Effector memory CD8-positive, alpha-beta T cell (primary cell): ENCODE results near the gene UBE2E3.
"Not testable (repeated sequence)": the region's sequence is repeated elsewhere in the genome, so short reads cannot be mapped to it uniquely, and the experiment has no call there.

Experiments
- ATAC-seq: fragments of 150-1000 bp; cut with Tn5 transposase; replicated peaks from 2 replicates; pipeline ENCODE4 v1.10.0; 2021; ENCODE audit warnings: mild to moderate bottlenecking, moderate library complexity
- DNase-seq, 3 experiments: peaks; one replicate each; pipeline ENCODE4 v3.0.0; 2021
- H3K27ac Mint-ChIP-seq, 2 donors: one replicate each; pipeline ENCODE4 v1.8.0; 2022; ENCODE audit warnings: mild to moderate bottlenecking in 2 of 2, mixed read lengths in 2 of 2, moderate library complexity in 2 of 2
- H3K27me3 Mint-ChIP-seq, 2 donors: one replicate each; pipeline ENCODE4 v1.8.0; 2022; ENCODE audit warnings: mixed read lengths in 2 of 2
- H3K36me3 Mint-ChIP-seq: one replicate; pipeline ENCODE4 v1.8.0; 2022; ENCODE audit warnings: mild to moderate bottlenecking, moderate library complexity, mixed read lengths; ENCODE audit not compliant: insufficient read depth
- H3K4me1 Mint-ChIP-seq, 2 donors: one replicate each; pipeline ENCODE4 v1.8.0; 2022; ENCODE audit warnings: low read depth in 2 of 2, mixed read lengths in 2 of 2
- H3K4me3 Mint-ChIP-seq, 2 donors: one replicate each; pipeline ENCODE4 v1.8.0; 2022; ENCODE audit warnings: mild to moderate bottlenecking in 2 of 2, mixed read lengths in 2 of 2, moderate library complexity in 2 of 2
- H3K9me3 Mint-ChIP-seq, 2 donors: one replicate each; pipeline ENCODE4 v1.8.0; 2022; ENCODE audit warnings: mixed read lengths in 2 of 2

The UBE2E3 gene

DNA sequence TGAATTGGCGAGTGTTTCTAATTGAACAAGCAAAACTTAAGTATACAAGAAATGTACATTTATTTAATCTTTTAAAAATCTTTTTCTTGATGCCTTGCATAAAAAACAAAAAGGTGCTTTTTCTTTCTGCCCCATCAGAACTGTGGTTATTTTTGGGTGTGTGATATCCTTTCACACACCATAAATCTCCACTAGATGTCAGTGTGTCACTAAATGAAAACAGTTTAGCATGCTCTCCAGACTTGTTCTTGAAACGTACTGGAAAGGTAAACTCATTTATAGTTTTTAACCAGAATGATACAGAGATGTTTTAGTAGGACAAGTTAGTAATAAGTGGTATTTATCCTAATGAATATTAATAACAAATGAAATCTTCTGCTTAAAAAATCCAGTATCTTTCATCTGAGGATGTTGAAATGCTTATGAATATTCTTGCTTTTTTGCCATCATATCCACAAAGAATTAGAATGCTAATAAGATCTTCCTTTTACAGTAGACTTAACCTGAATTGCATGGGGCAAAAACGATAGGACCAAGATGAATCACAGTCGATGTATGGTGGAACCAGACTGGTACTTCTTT is 96.8 kb downstream of the UBE2E3 start:
- no peak overlapping the region for H3K4me3 Mint-ChIP-seq
- no peaks in the 10 kb centered on the region for H3K36me3 Mint-ChIP-seq
- peaks cover 2 to 8% of the 10 kb centered on the region in 2 donors for H3K4me1 Mint-ChIP-seq
- H3K9me3 Mint-ChIP-seq = no peaks in the 10 kb centered on the region
- H3K27ac Mint-ChIP-seq = no peak overlapping the region
- peak; percentile 45 to 52 (median 51) for DNase-seq
- no peaks in the 10 kb centered on the region for H3K27me3 Mint-ChIP-seq
- ATAC-seq = peak; percentile 89

DNA sequence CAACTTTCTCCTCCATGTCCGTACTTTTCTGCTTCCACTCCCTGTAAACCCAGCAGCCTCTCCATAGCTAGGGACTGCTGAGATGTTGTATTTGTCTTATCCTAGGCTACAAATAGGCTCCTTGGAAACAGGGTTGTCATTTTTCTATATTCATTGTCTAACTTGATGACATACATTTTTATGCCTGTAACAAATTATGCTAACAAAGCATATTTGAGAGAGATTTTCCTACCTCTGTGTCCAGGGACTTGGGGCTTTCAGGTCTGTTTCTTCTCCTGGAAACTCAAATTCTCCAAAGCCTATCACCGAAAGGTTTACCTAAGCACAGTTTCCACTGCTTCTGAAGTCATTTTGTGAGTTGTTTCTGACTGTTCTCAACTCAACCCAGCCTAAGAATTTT is 102.7 kb downstream of the UBE2E3 start:
- H3K27me3 Mint-ChIP-seq = peaks cover 0 to 7% of the 10 kb centered on the region in 2 donors
- no peak overlapping the region for H3K27ac Mint-ChIP-seq
- H3K36me3 Mint-ChIP-seq = peaks cover 4% of the 10 kb centered on the region
- no peak for ATAC-seq
- H3K9me3 Mint-ChIP-seq = no peaks in the 10 kb centered on the region
- H3K4me3 Mint-ChIP-seq = no peak overlapping the region
- no peak for DNase-seq
- no peaks in the 10 kb centered on the region for H3K4me1 Mint-ChIP-seq

GRCh38 chr2:181085734-181086133 is 105.3 kb downstream of the UBE2E3 start:
- DNase-seq = no peak
- Mint-ChIP-seq H3K27me3 (peaks cover 0 to 9% of the 10 kb centered on the region in 2 donors), H3K4me3 (no peak overlapping the region), H3K36me3 (peaks cover 4% of the 10 kb centered on the region), H3K4me1 (peaks cover 0 to 5% of the 10 kb centered on the region in 2 donors), H3K9me3 (no peaks in the 10 kb centered on the region), H3K27ac (no peak overlapping the region)
- ATAC-seq = no peak

GRCh38 chr2:181091920-181092319 is 111.5 kb downstream of the UBE2E3 start:
- DNase-seq, H3K27me3 Mint-ChIP-seq, H3K36me3 Mint-ChIP-seq, ATAC-seq: not testable (repeated sequence)
- Mint-ChIP-seq H3K4me3 (peak overlapping the region; percentile 50 to 70), H3K9me3 (peaks cover 3 to 15% of the 10 kb centered on the region in 2 donors), H3K27ac (peak overlapping the region; percentile 58 to 81), H3K4me1 (peaks cover 11 to 12% of the 10 kb centered on the region in 2 donors)

GRCh38 chr2:181095486-181095885 is 115.1 kb downstream of the UBE2E3 start:
- Mint-ChIP-seq H3K4me1 (peaks cover 9 to 11% of the 10 kb centered on the region in 2 donors), H3K9me3 (peaks cover 3 to 15% of the 10 kb centered on the region in 2 donors), H3K27ac (no peak overlapping the region), H3K36me3 (no peaks in the 10 kb centered on the region), H3K4me3 (no peak overlapping the region), H3K27me3 (no peaks in the 10 kb centered on the region)
- DNase-seq = no peak
- no peak for ATAC-seq

GRCh38 chr2:181103659-181104058 is 123.3 kb downstream of the UBE2E3 start:
- Mint-ChIP-seq H3K9me3 (no peaks in the 10 kb centered on the region), H3K4me3 (no peak overlapping the region), H3K27ac (no peak overlapping the region), H3K27me3 (no peaks in the 10 kb centered on the region), H3K36me3 (no peaks in the 10 kb centered on the region), H3K4me1 (peaks cover 18 to 33% of the 10 kb centered on the region in 2 donors)
- ATAC-seq = no peak
- DNase-seq = no peak

DNA sequence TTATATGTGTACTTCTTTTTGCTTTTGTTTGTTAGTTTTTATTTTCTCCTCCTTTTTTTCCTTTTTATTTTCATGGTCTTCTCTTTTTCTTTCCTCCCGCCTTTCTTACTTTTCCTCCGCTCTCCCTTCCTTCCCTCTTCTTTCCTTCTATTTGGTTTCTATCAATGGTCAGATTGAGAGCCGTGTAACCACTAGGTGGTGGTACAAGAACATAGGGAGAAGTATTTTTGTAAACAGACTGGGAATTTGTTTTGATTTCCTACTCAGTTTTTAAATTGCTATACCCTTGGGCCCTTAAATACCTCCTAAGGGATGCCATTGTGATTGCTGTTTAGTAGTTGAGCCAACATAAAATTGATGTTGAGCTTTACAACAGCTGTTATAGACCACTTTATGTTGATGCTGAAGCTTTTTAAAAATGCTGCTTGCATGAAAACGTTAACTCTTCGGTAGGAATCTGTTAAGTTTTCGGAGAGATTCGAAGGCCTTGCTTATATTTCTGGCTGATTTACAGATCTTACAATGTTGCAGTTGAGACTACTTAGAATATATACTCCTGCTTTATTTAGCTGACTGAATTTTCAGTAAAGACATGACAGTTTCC is 124.2 kb downstream of the UBE2E3 start:
- Mint-ChIP-seq H3K9me3 (no peaks in the 10 kb centered on the region), H3K27me3 (no peaks in the 10 kb centered on the region), H3K4me3 (no peak overlapping the region), H3K4me1 (peaks cover 19 to 39% of the 10 kb centered on the region in 2 donors), H3K36me3 (no peaks in the 10 kb centered on the region), H3K27ac (peak overlapping the region in 1 of 2 donors; percentile 14)
- ATAC-seq (peak; percentile 63), DNase-seq (peak; percentile 22 to 43 (median 38))

- Mint-ChIP-seq H3K27ac (peak overlapping the region in 1 of 2 donors; percentile 93), H3K36me3 (no peaks in the 10 kb centered on the region), H3K27me3 (no peaks in the 10 kb centered on the region), H3K4me3 (no peak overlapping the region), H3K4me1 (peaks cover 19 to 43% of the 10 kb centered on the region in 2 donors), H3K9me3 (peaks cover 0 to 4% of the 10 kb centered on the region in 2 donors)
- ATAC-seq (no peak), DNase-seq (no peak)
Observed at GRCh38 chr2:181105562-181105961, 125.2 kb downstream of the UBE2E3 start.

DNA sequence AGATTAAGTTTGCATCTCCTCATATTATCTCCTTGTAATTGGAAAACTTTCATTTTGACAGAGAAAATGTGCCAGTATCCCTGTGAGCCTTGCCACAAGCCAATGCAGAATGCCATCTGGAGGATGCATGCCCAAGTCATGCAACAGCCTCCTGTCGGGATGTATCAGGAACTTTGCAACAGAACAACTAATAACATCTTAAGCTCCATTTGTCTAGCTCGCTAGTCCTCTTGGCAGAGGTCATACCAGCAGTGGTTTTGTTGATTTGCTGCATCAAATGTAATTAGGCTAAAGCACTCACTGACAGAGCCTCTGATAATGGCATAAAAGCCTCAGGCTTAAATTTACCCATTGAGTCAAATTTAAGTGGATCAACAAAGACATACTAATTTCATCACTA is 125.8 kb downstream of the UBE2E3 start:
- Mint-ChIP-seq H3K27ac (peak overlapping the region; percentile 41 to 93), H3K4me3 (peak overlapping the region in 1 of 2 donors; percentile 68), H3K4me1 (peaks cover 19 to 43% of the 10 kb centered on the region in 2 donors), H3K9me3 (peaks cover 0 to 4% of the 10 kb centered on the region in 2 donors), H3K27me3 (no peaks in the 10 kb centered on the region), H3K36me3 (no peaks in the 10 kb centered on the region)
- DNase-seq = no peak
- no peak for ATAC-seq

DNA sequence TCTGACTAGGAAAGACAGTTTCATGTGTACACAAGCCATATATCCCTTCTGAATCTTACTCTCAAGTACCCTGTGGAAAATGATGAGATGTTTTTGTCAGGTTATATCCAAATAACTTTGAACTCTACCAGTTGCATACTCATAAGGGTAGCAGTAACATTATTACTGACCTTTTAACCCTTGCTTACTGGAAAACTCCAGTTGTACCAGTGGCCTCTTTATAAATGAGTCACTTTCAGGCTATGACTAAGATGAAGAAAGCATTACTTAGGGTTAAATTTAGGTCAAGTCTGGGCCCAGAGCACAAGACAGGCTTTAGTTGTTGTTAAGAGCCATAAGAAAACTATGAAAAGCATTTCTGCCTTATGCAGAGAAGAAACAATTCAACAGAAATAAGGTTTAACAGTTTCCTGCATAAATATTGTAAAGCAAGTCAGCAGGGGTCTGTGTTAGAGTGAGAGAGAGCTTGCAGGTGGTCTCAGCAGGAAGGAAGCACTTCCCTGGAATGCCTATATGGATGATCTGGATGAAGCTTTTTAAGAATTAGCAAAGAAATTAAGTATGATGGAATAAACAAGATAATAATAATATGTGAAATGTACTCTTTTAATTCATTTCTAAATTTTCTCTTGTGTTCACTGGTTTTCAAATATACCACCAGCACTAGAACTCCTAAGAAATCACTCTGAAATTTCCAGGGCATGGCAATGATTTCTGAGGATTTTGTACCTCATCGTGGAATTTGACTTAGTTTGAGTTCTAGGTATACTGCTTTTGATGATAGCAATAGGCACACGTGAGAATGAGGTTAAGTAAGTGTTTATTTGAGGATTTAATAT is 126.6 kb downstream of the UBE2E3 start:
- ATAC-seq (peak; percentile 77), DNase-seq (no peak)
- peak overlapping the region; percentile 85 to 93 for H3K27ac Mint-ChIP-seq
- H3K27me3 Mint-ChIP-seq = no peaks in the 10 kb centered on the region
- peaks cover 19 to 43% of the 10 kb centered on the region in 2 donors for H3K4me1 Mint-ChIP-seq
- H3K36me3 Mint-ChIP-seq = no peaks in the 10 kb centered on the region
- peak overlapping the region in 1 of 2 donors; percentile 56 for H3K4me3 Mint-ChIP-seq
- peaks cover 0 to 4% of the 10 kb centered on the region in 2 donors for H3K9me3 Mint-ChIP-seq

GRCh38 chr2:181107628-181107945 is 127.2 kb downstream of the UBE2E3 start:
- Mint-ChIP-seq H3K27me3 (no peaks in the 10 kb centered on the region), H3K4me3 (peak overlapping the region in 1 of 2 donors; percentile 13), H3K36me3 (no peaks in the 10 kb centered on the region), H3K27ac (peak overlapping the region in 1 of 2 donors; percentile 85), H3K9me3 (peaks cover 0 to 4% of the 10 kb centered on the region in 2 donors), H3K4me1 (peaks cover 19 to 43% of the 10 kb centered on the region in 2 donors)
- DNase-seq = no peak
- no peak for ATAC-seq

GRCh38 chr2:181111059-181111458 is 130.7 kb downstream of the UBE2E3 start:
- Mint-ChIP-seq H3K4me1 (peaks cover 14 to 36% of the 10 kb centered on the region in 2 donors), H3K36me3 (no peaks in the 10 kb centered on the region), H3K27ac (no peak overlapping the region), H3K27me3 (no peaks in the 10 kb centered on the region), H3K9me3 (peaks cover 0 to 4% of the 10 kb centered on the region in 2 donors), H3K4me3 (no peak overlapping the region)
- ATAC-seq = no peak
- DNase-seq = no peak

DNA sequence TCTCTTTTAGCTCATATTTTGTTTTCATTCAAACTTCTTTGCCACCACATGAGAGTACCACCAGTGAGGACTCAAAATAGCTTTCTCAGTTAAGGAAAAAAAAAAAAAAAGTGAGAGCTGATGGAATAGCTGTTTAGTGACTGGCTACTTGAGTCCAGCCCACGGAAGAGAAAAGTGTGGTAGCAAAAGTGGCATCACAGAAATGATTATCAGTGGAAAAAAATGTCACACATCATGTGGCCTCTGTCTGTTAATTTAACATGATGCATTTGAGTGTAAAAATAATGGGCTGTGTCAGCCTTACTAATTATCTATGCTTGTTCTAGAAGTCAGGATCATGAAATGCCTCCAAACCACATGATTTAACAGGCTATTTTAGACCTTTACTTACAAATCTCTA is 132.5 kb downstream of the UBE2E3 start:
- Mint-ChIP-seq H3K27me3 (no peaks in the 10 kb centered on the region), H3K9me3 (peaks cover 0 to 4% of the 10 kb centered on the region in 2 donors), H3K36me3 (no peaks in the 10 kb centered on the region), H3K27ac (no peak overlapping the region), H3K4me3 (no peak overlapping the region), H3K4me1 (peaks cover 6 to 32% of the 10 kb centered on the region in 2 donors)
- DNase-seq (no peak), ATAC-seq (no peak)
